Erythroblast (primary cell): ENCODE measurements around the gene TNMD.

Experiments
- GATA1 ChIP-seq: IDR thresholded peaks from 2 replicates; pipeline ENCODE4 v1.6.1; 2011; ENCODE audit warnings: low read depth, mild to moderate bottlenecking, control low read depth, low read length, moderate library complexity
- POLR2A ChIP-seq: IDR thresholded peaks from 2 replicates; pipeline ENCODE4 v1.6.1; 2011; ENCODE audit warnings: mild to moderate bottlenecking, low read length

- TF ChIP-seq POLR2A (no peak), GATA1 (no peak)
These were observed 8.4 kb downstream of the TNMD start for GRCh38 chrX:100593126-100593525.
